ENCODE data around the gene USP46.

DNA sequence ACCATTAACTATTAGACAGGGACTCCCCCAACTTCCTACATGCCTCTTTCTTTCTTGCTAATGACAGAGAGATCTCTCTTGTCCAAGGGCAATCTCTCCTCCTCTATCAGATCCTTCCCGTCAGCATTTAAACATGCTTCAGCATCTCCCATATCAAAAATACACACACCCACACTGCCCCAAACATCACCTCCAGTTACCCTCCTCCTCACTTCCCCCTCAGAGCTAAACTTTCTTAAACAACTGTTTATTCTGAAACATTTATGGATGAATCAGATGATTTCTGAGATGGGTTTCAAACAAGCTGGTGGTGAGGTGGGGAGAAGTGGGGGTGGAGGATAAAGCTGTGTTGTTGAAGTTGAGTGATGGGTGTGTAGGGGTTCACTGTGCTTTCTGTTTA lies 23.5 kb downstream of the USP46 start:
- no peak for TF ChIP-seq EZH2 (IDR thresholded peaks at IDR 0.05; ENCODE audit: borderline replicate concordance, low read length)
- TF ChIP-seq, protein P1, sequence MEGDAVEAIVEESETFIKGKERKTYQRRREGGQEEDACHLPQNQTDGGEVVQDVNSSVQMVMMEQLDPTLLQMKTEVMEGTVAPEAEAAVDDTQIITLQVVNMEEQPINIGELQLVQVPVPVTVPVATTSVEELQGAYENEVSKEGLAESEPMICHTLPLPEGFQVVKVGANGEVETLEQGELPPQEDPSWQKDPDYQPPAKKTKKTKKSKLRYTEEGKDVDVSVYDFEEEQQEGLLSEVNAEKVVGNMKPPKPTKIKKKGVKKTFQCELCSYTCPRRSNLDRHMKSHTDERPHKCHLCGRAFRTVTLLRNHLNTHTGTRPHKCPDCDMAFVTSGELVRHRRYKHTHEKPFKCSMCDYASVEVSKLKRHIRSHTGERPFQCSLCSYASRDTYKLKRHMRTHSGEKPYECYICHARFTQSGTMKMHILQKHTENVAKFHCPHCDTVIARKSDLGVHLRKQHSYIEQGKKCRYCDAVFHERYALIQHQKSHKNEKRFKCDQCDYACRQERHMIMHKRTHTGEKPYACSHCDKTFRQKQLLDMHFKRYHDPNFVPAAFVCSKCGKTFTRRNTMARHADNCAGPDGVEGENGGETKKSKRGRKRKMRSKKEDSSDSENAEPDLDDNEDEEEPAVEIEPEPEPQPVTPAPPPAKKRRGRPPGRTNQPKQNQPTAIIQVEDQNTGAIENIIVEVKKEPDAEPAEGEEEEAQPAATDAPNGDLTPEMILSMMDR (conservative IDR thresholded peaks at IDR 0.05 in 1 of 2, IDR thresholded peaks at IDR 0.05 in 1 of 2; ENCODE audit: extremely low read depth in 1 of 2, insufficient read depth in 1 of 2, low read depth in 1 of 2, low read length in 2 of 2), result no peak
